GM12874 (cell line): ENCODE measurements around the gene DGKD.

Source experiments
- TF ChIP-seq, protein P1 (sequence below): IDR thresholded peaks from 2 replicates; pipeline ENCODE4 v1.5.1; 2011; ENCODE audit warnings: low read depth, mild to moderate bottlenecking, control low read depth, low read length, moderate library complexity; ENCODE audit not compliant: insufficient read depth

The DGKD gene

DNA sequence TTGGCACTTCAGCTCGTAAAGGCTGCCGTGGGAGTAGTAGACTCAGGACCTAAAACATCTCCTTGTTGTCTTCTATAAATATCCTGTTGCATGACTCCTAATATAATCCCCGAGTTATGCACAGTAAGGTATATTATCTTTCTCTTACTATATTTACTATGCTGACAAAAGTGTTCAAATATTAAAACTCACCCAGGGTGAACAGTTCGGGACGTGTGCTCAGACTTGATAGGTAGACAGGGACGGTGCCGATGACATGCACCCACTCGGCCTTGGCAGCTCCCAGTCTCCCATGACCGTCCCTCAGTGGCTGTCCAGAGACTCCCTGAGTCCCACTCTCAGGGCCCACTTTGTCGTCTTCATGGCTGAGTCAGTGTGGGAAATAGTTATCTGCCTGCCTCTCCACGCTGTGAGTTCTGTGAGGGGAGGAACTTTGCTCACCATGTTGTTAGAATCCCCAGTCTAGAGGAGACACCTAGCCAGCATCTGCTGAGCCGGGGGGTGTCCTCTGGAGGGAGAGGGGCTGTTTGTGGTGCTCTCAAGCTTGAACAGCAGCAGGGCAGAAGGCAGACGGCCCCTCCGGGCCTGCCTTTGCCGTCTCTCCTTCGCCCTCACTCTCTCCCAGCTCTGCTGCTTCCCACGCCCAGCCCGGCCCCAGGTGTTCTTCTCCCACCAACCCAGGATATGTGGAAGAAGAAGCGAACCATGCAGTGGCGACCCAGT, 75.0 kb downstream of the DGKD start:
- TF ChIP-seq, protein P1, sequence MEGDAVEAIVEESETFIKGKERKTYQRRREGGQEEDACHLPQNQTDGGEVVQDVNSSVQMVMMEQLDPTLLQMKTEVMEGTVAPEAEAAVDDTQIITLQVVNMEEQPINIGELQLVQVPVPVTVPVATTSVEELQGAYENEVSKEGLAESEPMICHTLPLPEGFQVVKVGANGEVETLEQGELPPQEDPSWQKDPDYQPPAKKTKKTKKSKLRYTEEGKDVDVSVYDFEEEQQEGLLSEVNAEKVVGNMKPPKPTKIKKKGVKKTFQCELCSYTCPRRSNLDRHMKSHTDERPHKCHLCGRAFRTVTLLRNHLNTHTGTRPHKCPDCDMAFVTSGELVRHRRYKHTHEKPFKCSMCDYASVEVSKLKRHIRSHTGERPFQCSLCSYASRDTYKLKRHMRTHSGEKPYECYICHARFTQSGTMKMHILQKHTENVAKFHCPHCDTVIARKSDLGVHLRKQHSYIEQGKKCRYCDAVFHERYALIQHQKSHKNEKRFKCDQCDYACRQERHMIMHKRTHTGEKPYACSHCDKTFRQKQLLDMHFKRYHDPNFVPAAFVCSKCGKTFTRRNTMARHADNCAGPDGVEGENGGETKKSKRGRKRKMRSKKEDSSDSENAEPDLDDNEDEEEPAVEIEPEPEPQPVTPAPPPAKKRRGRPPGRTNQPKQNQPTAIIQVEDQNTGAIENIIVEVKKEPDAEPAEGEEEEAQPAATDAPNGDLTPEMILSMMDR = no peak

DNA sequence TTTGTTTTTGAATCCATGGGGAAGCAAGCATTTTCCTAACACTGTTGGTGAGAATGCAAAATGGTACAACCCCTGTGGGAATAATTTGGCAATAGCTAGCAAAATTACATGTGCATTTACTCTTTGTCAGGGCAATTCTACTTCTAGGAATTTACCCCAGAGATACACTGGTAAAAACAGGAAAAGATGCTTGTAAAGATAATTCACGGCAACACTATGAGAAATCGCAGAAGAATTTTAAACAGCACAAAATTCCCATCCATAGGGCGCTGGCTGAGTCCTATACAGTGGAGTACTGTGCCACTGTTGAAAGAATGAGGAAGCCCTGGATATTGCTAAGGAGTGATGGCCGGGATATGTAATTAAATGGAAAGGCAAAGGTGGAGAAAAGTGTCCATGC, 75.8 kb downstream of the DGKD start:
- TF ChIP-seq, protein P1 = no peak

DNA sequence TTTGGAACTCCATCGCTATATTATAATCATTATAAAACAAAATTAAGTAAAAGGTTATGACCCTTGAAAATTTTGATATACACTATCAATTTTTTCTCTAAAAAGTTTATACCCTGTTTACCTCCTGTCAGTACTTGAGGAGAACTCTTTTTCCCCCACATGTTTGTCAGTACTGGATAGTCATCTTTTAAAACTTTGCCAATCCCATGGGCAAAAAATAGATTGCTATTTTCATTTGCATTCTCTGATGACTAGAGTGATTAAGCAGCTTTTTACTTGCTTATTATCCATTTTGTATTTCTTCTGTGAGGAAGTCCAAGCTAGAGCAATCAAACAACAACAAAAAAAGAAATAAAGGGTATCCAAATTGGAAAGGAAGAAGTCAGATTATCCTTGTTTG, 76.4 kb downstream of the DGKD start:
- TF ChIP-seq, protein P1 = no peak

DNA sequence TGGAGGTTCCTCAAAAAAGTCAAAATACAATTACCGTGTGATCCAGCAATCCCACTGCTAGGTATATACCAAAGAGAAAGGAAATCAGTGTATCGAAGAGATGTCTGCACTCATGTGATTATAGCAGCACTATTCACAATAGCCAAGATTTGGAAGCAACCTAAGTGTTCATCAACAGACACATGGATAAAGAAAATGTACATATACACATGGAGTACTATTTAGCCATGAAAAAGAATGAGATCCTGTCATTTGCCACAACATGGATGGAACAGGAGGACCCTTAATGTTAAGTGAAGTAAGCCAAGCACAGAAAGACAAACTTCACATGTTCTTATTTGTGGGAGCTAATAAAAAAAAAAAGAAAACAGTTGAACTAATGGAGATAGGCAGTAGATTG, 78.7 kb downstream of the DGKD start:
- TF ChIP-seq, protein P1 = no peak

DNA sequence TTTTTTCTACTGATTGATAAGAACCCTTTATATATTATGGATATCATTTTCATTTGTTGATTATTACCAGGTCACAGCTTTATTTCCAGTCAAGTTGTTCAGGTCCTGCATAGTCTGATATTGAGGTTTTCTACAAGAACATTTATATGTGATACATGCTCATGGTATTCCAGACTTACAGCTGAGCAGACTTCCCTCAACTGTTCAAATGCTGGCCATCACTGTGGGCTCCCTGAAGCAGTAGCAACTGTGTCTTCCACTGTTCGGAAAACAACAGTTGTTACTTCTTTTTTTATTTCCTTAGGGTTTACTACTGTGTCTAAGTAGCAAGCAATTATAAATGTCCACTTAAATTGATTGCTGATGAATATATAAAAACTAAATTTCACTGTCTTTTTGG, 79.5 kb downstream of the DGKD start:
- TF ChIP-seq, protein P1 = no peak

DNA sequence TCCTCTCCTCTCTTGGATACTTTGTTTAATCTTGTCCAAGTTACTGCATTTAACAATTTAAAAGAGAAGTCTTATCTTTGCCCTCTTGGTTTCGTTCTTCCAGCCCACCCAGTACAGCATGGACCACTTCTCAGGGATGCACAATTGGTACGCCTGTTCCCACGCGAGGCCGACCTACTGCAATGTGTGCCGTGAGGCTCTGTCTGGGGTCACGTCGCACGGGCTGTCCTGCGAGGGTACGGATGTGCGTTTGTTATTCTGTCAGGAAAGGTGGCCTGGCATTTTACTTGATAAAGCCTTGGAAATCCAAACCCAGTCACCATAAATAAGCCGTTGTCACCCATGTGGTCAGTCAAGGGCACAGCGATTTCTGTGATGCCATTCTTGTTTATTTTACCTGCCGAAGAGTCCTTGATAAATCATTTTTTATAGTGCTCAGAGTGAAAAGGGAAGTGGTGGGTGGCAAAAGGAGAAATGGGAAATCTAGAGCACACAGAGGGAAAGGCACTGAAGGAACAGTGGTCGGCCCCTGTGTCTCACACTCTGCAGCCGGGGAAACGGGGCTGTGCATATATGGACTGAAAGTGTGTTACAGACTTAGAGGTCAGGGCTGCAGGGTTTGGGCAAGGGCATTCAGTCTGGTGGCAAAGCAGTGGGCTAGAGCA, 80.5 kb downstream of the DGKD start:
- TF ChIP-seq, protein P1 = no peak

DNA sequence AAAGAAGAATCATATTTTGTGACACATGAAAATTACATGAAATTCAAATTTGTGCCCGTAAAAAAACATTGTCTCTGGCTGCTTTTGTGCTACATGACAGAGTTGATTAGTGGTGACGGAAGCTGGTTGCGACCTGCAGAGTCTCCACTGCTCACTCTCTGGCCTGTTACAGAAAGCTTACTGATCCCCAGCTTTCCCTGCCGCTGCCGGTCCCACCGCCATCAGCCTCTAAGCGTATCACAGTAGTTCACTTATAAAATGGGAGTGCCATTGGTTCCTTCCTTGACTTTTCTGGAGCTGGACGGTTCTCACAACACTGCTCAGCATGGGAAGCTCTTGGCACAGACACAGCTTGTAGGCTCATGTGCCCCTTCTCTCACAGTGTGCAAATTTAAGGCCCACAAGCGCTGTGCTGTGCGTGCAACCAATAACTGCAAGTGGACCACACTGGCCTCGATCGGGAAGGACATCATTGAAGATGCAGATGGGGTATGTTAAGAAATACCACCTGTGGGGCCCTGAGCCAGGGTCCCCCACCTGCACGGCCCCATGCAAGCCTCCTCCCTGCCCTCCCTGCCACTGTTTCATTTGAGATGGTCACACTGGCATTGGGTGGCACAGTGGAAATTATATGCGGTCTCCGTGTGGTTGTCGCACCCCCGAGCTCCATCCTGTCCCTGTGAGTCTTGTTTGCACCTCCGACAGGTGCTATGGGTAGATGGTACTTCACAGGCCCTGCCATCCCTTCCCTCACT, 81.3 kb downstream of the DGKD start:
- TF ChIP-seq, protein P1 = no peak
